DOHH2 (cell line): Measurements from ENCODE around the gene GH2.
"Not testable (repeated sequence)": the region's sequence is repeated elsewhere in the genome, so short reads cannot be mapped to it uniquely, and the experiment has no call there.

Source experiments
- H3F3A ChIP-seq: fragments of 200-600 bp; sonication (generic), shearing (Covaris generic); 2 replicates; pipeline ENCODE4 v1.6.0; 2016; ENCODE audit warnings: antibody characterized with exemption, mild to moderate bottlenecking; ENCODE audit not compliant: control insufficient read depth, insufficient read depth
- H3K27ac ChIP-seq: fragments of 200-600 bp; sonication (generic); 2 replicates; pipeline ENCODE4 v1.5.1; 2014; ENCODE audit warnings: low read depth, mild to moderate bottlenecking, low read length, moderate library complexity
- H3K27me3 ChIP-seq: fragments of 200-600 bp; sonication (generic); 2 replicates; pipeline ENCODE4 v1.6.1; 2014; ENCODE audit warnings: mild to moderate bottlenecking, low read length, mixed read lengths; ENCODE audit not compliant: control insufficient read depth
- H3K36me3 ChIP-seq: fragments of 200-600 bp; sonication (generic); 2 replicates; pipeline ENCODE4 v1.6.1; 2014; ENCODE audit warnings: mild to moderate bottlenecking, low read length, moderate library complexity, mixed read lengths; ENCODE audit not compliant: control insufficient read depth
- H3K4me1 ChIP-seq: fragments of 200-600 bp; sonication (generic); 2 replicates; pipeline ENCODE4 v1.6.1; 2014; ENCODE audit warnings: mild to moderate bottlenecking, low read length, mixed read lengths; ENCODE audit not compliant: control insufficient read depth
- H3K4me2 ChIP-seq: fragments of 200-600 bp; sonication (generic); 2 replicates; pipeline ENCODE4 v1.6.0; 2014; ENCODE audit warnings: mild to moderate bottlenecking, low read length, moderate library complexity
- H3K4me3 ChIP-seq: fragments of 200-600 bp; sonication (generic); 2 replicates; pipeline ENCODE4 v1.5.1; 2014; ENCODE audit warnings: mild to moderate bottlenecking, low read length, mixed read lengths
- H3K79me2 ChIP-seq: fragments of 200-600 bp; sonication (generic); 2 replicates; pipeline ENCODE4 v1.6.1; 2014; ENCODE audit warnings: mild to moderate bottlenecking, low read length, mixed read lengths; ENCODE audit not compliant: control insufficient read depth
- H3K9me2 ChIP-seq: fragments of 200-600 bp; sonication (generic); replicated peaks from 2 replicates; pipeline ENCODE4 v1.6.1; 2014; ENCODE audit warnings: mild to moderate bottlenecking, low read length, mixed read lengths; ENCODE audit not compliant: control insufficient read depth
- H3K9me3 ChIP-seq: fragments of 200-600 bp; sonication (generic); 2 replicates; pipeline ENCODE4 v1.6.1; 2014; ENCODE audit warnings: antibody characterized with exemption, low read length, mixed read lengths; ENCODE audit not compliant: control insufficient read depth, insufficient read depth
- H4K20me1 ChIP-seq: fragments of 200-600 bp; sonication (generic); 2 replicates; pipeline ENCODE4 v1.6.0; 2014; ENCODE audit warnings: low read depth, mild to moderate bottlenecking, antibody characterized with exemption, low read length, moderate library complexity; ENCODE audit not compliant: control insufficient read depth, insufficient read depth
- CTCF ChIP-seq: fragments of 200-600 bp; sonication (generic); IDR thresholded peaks from one replicate; pipeline ENCODE4 v1.5.1; 2014; ENCODE audit warnings: antibody characterized with exemption, mild to moderate bottlenecking, low read depth, low read length; ENCODE audit not compliant: poor library complexity, severe bottlenecking
- EZH2phosphoT487 ChIP-seq: fragments of 200-600 bp; sonication (generic); IDR thresholded peaks from 2 replicates; pipeline ENCODE4 v1.6.1; 2017; ENCODE audit warnings: borderline replicate concordance, mild to moderate bottlenecking, antibody characterized with exemption, low read length, moderate library complexity, mixed read lengths

The GH2 gene

GRCh38 chr17:63911041-63911635, 29.4 kb upstream of the GH2 start, which contains the start of gene CSHL1:
CSHL1 (minus strand) TSS chr17:63911258; CDS start chr17:63911196, 62 bp downstream.
- Histone ChIP-seq H3K4me1 (peaks cover 17% of the 10 kb centered on the region), H3K9me2 (no peaks in the 10 kb centered on the region), H4K20me1 (no peaks in the 10 kb centered on the region), H3K27me3 (peaks cover 9% of the 10 kb centered on the region), H3K27ac (no peak within 1 kb of the TSS), H3K79me2 (no peaks in the 10 kb centered on the region), H3K4me3 (no peak within 1 kb of the TSS), H3F3A (no peaks in the 10 kb centered on the region), H3K4me2 (no peak within 1 kb of the TSS), H3K36me3 (no peaks in the 10 kb centered on the region), H3K9me3 (no peaks in the 10 kb centered on the region)
- TF ChIP-seq CTCF, result no peak
- TF ChIP-seq EZH2phosphoT487, result no peak

- Histone ChIP-seq H3K9me2 (no peaks in the 10 kb centered on the region), H3K4me3 (no peak overlapping the region), H3K79me2 (no peaks in the 10 kb centered on the region), H3K27me3 (peaks cover 9% of the 10 kb centered on the region), H3K27ac (no peak overlapping the region), H3F3A (no peaks in the 10 kb centered on the region), H3K9me3 (no peaks in the 10 kb centered on the region), H3K4me1 (peaks cover 7% of the 10 kb centered on the region; the same call in 1 of the 2 replicates), H3K4me2 (no peak overlapping the region), H3K36me3 (no peaks in the 10 kb centered on the region), H4K20me1 (no peaks in the 10 kb centered on the region)
- no peak for TF ChIP-seq EZH2phosphoT487
Observed at GRCh38 chr17:63910096-63910495, 28.4 kb upstream of the GH2 start.

GRCh38 chr17:63909586-63909985, 27.8 kb upstream of the GH2 start:
- not testable (repeated sequence) for H3K27me3 ChIP-seq, H3K9me2 ChIP-seq, H3K79me2 ChIP-seq, H3K4me3 ChIP-seq, H3F3A ChIP-seq, H3K4me2 ChIP-seq, H3K9me3 ChIP-seq, H3K27ac ChIP-seq, H4K20me1 ChIP-seq, H3K4me1 ChIP-seq, H3K36me3 ChIP-seq

- not testable (repeated sequence) for H3K27ac ChIP-seq, H3K4me2 ChIP-seq, H3K9me3 ChIP-seq, H3K9me2 ChIP-seq, H3K79me2 ChIP-seq, H3K4me1 ChIP-seq, H3F3A ChIP-seq, H3K4me3 ChIP-seq, H3K36me3 ChIP-seq, H4K20me1 ChIP-seq
- TF ChIP-seq CTCF, result peak; percentile 32
- peaks cover 18% of the 10 kb centered on the region for H3K27me3 ChIP-seq
Observed at GRCh38 chr17:63907161-63907778, 25.5 kb upstream of the GH2 start.

- peaks cover 28% of the 10 kb centered on the region for H3K27me3 ChIP-seq
Observed at GRCh38 chr17:63904796-63905195, 23.1 kb upstream of the GH2 start.

More at GRCh38 chr17:63904796-63905195, 23.1 kb upstream of the GH2 start:
- H3K36me3 ChIP-seq, H3K27ac ChIP-seq, H4K20me1 ChIP-seq, H3K9me2 ChIP-seq, H3K4me3 ChIP-seq, H3K4me1 ChIP-seq, H3K4me2 ChIP-seq, H3F3A ChIP-seq, H3K79me2 ChIP-seq, H3K9me3 ChIP-seq: not testable (repeated sequence)
